ENCODE measurements around the gene ARHGAP31.
"Not testable (repeated sequence)": the region's sequence is repeated elsewhere in the genome, so short reads cannot be mapped to it uniquely, and the experiment has no call there.

ARHGAP31 gene

DNA sequence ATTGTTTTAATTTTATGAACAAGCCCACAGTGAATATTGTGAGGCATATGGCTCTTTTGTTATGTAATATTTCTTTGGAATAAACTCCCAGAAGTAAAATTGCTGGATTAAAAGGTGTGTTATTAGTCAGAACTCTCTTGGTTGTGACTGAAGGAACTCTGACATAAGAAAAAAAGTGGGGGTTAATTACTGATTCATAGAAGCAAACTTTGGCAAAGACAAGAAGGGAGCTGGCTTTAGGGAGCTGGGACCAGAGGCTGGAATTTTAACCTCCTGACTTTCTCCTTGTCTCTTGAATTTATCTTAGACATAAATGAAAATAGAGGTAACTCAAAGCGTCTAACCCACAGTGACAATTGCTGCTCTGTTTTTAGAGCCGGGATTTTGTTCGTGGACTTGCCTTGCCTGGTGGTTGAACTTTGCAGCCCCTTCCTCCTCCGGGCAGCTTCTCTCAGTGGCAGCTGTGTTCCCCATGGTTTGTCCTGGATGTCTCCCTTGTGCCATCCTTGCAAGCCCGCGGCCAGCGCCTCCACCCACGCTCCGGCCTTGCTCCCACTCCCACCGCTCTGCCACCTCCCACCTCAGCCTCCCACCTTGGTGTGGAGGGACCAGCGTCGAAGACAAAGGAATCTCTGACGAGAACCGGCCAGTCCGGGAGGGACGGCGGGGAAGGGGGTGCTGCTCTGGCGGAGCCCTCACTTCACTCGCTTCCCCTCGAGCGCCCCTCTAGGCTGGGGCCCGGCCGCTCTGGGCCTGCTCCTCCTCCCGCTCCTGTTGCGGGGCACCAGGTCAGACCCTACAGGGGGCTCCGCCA, 28.0 kb downstream of the ARHGAP31 start:
- peak in 1 of 2 experiments; percentile 55 for DNase-seq

DNA sequence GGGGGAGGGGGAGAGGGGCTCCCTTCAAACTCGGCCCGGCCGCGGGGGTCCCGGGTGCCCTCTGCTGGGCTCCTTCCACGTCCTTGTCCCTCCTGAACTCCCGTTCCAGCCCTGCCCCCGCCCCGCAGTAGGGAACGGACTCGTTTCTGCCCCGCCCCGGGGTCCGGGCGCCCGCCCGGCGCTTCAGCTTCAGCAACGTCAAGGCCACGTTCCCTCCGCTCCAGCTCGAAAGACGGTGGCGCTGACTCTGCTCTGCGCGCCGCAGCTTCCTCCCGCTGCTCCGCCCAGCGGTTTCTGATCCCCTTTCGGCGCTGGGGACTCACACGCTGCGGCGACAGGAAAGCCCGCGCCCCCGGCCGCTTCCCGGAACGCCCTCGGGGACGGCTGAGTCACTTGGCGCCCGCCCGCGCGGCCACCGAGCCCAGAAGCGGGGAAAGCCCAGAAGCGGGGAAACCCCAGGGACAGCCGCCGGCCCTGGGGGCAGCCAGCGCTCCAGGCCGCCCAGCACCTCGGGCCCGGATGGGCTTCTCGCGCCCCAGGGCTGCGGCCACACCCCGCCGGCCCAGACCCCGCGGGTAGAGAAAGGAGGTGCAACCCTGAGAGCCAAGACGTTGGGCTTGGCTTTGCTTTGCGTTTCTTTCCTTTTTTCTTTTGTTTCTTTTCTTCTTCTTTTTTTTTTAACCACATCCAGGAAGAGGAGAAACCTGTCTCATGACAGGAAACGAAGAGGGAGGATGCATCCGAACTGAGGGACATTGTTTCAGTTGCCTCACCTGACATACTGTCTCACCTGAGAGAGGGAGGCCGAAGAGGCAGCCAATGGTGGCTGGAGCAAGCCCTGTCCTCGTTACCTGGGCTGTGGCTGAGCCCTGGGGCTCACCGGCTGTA, 28.9 kb downstream of the ARHGAP31 start:
- DNase-seq, result peak; percentile 40 to 71

- no peak for DNase-seq
These were observed 29.5 kb downstream of the ARHGAP31 start for GRCh38 chr3:119323723-119324085.

GRCh38 chr3:119324899-119325298, 30.7 kb downstream of the ARHGAP31 start:
- no peak for DNase-seq

GRCh38 chr3:119326976-119327375, 32.8 kb downstream of the ARHGAP31 start:
- DNase-seq, result no peak

DNA sequence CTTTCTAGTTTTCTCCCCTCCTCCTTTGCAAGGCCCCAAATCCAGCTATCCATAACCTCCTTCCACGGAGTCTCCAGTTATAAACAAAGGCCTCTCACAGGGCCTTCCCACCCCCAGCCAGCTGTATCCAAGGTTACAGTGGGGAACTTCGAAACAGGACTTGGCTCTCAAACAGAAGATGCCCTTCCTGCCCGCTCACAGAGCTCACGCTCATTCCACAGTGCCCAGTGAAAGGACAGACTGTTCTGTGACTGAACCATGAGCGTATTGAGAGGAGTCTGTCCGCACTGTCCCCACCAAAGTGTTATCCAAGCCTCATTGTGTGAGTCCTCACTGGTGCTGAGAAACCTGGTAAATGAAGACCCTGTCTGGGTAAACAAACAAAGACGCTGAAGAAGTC, 35.4 kb downstream of the ARHGAP31 start:
- no peak for DNase-seq

DNA sequence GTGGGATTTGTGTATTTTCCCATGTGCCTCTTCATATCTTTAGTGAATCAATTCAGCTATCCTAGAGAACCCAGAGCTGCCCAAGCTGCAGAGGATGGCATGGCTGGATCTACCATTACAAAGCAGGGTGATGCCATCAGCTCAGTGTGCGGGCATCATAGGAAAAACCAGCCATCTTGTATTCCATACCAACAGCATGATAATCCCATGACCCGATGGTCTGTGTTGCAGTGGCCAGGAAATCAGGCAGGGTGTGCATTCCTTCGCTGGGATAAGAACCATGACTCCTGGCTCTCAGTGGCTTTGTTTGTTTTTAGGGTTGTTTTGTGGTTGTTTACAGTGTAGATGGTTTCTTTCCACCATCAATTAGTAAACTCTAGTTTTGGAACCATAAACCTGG, 36.0 kb downstream of the ARHGAP31 start:
- no peak for DNase-seq

GRCh38 chr3:119330858-119331257, 36.7 kb downstream of the ARHGAP31 start:
- DNase-seq, result no peak

DNA sequence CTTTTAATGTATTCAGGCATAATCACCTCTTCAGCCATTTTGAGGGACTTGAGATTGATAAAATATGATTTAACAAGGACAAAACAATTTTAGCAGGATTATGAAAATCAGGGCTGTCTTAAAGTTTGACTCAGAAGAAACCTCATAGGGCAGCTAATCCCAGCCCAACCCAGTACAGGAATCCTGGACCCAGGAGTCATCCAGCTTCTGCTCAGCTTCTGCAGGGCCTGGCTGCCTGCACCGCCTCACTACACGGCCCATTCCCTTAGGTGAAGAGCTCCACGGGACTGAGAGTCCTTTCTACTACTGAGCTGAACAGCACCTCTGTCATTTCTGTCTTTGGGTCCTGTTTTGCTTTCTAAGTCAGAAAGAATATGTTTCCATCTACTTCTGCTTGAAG, 37.5 kb downstream of the ARHGAP31 start:
- DNase-seq, result no peak

DNA sequence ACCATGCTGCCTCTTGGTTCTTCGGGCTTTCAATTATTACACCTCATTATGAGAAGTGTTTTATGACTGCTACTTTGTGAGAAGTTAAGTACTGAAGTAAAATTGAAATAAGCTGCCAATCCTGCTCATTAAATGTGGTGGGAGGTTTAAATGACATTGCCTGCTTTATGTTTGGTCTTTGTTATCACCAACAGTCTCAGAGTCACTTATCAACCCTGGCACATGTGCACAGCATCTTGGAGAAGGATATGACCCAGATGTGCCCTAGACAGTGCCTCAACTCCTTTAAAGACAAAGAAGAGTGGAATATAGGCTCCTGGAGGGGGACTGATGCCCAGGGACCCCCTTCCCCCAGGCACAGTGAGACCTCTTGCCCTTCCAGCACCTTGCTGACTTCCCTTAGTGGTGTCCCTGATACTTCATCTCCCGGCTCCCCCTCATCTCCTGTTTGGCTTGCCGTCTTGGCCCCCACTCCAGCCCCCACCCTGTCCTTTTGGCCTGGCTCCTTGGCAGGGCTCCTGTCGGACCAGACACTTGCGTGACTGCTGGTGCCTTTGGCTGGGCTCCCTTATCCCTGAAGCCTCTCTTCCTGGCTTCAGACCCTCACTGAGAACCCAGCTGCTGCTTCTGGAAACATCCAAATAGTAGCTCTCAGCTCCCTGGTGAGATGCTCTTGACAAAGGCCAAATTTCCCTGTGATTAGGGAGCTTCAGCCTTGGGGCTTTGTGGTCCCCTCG, 39.8 kb downstream of the ARHGAP31 start:
- DNase-seq, result no peak

DNA sequence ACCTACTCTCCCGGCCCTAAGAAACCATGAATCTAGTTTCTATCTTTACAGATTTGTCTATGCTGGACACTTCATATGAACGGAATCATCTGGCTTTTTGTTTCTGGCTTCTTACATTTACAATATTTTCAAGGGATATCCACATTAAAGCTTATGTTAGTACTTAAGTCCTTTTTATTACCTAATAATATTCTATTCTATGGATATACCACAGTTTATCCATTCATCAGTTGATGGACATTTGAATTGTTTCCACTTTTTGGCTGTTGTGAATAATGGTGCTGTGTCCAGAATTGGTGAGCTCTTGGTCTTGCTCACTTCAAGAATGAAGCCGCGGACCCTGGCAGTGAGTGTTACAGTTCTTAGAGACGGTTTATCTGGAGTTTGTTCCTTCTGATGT, 42.6 kb downstream of the ARHGAP31 start:
- no peak for DNase-seq

DNA sequence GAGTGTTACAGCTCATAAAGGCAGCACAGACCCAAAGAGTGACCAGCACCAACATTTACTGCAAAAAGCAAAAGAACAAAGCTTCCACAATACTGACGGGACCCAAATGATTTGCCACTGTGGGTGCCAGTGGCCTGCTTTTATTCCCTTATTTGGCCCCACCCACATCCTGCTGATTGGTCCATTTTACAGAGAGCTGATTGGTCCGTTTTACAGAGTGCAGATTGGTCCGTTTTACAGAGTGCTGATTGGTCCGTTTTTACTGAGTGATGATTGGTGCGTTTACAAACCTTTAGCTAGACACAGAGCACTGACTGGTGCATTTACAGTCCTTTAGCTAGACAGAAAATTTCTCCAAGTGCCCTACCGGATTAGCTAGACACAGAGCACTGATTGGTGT, 43.2 kb downstream of the ARHGAP31 start:
- not testable (repeated sequence) for DNase-seq

- DNase-seq, result no peak
These were observed 44.6 kb downstream of the ARHGAP31 start for GRCh38 chr3:119338754-119339153.

- DNase-seq, result no peak
These were observed 45.8 kb downstream of the ARHGAP31 start for GRCh38 chr3:119340014-119340413.

GRCh38 chr3:119340446-119340845, 46.3 kb downstream of the ARHGAP31 start:
- DNase-seq, result no peak

DNA sequence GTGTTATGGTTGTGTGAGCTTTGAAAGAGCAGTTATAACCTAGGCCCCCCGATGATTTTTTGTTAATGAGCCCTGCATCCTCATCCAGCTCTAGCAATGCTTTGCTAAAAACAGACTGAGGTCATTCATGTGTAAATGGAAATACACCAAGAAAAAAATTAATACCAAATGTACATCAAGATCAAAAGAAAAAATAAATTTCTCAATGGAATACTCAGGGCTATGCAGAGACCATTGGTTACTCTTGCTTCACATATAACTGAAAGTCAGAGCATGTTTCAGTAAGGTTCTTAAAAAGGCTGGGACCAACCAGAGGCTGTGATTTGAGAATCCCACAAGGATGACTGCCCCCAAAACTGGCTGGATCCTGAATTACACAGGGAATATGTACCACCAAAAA, 48.0 kb downstream of the ARHGAP31 start:
- no peak for DNase-seq

DNA sequence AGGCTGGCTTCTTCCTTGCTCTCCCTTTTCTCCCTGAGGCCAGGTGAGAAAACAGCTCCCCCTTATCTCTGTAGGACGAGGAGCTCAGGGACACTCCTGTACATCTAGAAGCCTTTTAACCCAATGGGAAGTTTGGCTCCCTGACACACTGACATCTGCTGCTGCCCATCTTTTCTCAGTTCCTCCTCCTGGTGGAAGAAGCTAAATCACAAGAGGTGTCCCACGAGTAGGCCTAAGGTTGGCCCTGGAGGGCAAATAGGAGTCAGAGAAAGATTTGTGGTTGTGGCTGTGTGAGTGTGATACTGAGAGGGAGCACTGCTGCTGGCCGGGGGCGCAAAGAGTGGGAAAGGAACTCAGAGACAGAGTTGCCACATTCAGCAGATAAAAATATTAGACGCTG, 49.5 kb downstream of the ARHGAP31 start:
- no peak for DNase-seq

DNA sequence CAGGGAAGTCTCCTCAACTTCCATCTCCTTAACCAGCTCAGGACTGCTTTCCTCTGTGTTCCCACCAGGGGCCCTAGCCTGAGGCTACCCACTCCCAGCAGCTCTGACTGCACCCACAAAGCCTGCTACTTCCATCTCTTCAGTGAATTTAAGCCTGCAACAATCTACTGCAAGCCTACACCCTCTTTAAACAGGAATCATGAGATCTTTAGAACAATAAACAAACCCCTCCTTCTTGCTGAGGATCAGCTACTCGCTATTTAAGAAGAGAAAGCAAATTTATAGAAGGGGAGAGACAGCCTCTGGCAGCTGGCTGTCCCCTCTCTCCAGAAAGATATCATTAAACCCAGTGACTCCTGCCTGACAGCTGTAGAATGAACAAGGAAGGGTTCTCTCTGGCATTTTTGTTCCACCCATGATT, 51.9 kb downstream of the ARHGAP31 start:
- DNase-seq, result no peak

DNA sequence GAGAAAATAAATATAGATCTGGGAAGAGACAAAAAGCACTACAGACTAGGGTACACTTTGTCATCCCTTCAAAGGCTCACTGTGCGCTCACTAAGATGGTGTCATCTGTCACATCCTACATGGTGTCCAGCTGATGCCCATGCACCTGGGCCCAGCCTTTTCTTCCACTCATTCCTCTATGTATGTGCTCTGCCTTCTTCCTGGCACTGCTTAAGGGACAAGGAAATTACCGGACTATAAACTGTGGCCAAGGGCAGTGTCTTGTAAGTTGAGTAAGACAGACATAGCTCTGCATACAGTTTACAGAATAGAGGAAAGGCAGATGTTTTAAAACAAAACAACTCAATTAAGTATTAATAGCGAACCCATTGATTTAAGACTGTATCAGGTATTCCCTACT, 52.9 kb downstream of the ARHGAP31 start:
- DNase-seq, result no peak

DNA sequence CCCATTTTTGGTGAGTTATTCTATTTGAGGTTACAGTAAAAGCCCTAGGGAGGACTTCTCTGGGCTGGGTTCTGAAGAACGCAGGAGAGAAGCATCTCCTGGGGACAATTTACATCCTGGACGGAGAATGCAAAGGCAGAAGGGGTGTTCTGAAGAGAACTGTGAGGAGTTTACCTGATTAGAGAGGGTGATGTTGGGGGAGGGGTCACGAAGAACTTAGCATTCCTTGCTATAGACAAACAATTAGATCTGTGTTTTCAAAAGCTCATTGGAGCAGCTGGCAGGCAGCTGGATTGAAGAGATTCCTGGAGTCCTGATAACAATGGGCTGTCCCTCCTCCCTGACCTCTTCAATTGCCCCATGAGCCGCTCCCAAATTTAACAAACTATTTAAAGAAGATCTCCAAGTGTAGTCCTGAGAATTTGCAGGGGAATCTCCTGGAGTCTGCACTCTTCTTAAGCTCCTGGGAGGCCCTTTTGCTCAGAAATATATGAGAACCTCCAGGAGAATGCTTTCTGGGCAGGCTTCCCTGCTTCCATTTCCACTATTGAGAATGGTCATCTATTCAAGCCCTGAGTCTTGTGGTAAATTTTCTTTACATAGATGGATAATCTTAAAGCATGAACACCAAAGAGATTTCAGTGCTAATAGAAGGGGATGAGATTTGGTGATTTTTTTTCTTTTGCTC, 55.3 kb downstream of the ARHGAP31 start:
- DNase-seq, result no peak

GRCh38 chr3:119350114-119350513, 55.9 kb downstream of the ARHGAP31 start:
- DNase-seq, result no peak

DNA sequence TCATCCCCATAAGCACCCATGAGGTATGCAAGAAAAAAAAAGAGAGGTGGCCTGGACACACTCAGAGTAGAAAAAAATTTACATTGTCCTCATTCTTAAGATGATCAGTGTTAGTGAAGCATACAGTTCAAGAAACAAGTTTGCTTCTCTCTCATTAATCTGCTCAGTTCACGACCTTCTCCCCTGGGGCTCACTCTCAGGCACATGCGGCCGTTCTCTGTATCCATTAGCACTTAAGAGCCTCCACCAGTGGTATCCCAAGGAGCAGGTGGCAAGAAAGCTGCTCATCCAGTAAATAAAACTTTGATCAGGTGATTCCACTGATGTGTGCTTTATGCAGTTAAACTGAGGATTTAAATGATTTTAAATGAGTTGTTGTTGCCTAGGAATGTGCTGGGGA, 57.4 kb downstream of the ARHGAP31 start:
- no peak for DNase-seq
